Measurements from ENCODE around the gene BCL11A. TPM values are rescaled to one million over a fixed set of nuclear protein-coding genes. Genes with fewer than 3 reads are reported as not detected.

BCL11A gene
- total RNA-seq, 3 donors from 2014 or later (not counting 1 experiment from before 2014, with no cell fraction given), result 2.6 to 3.5 (median 3.0) TPM

DNA sequence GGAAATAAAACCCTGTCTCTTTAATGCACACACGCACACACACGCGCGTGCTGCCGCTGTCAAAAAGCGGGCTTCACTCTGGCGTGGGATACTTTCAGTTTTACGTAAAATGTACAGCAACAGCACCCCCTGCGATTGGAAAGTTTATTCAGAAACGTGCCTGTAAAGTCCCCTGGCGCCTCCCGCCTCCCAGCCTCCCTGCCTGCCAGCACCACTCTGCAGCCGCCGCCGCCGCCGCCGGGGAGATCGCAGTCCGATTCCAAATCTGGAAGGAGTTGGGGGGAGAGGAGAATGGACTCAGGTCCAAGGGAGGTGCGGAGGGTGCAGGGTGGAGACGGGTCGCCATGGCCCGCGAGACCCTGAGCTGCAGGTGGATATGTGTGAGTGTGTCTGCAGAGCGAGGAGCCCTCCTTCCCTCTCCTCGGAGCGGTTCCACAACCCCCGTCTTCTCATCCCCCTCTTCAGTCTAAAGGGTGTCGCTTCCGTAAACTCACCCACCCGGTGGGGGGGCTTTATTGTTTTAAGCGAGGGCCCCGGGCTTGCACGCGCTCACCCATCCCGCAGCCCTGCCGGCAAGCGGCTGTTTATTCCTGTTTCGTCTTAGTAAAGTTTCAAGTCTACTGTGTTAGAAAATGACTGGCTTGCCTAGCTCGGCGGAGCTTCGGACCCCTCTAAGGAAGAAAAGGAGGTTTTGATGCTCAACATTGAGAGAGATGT lies 1.8 kb upstream of the BCL11A start:
- Histone ChIP-seq H3K27me3 (ENCODE audit: control insufficient read depth, insufficient read depth, low read length) (peaks cover 63% of the 10 kb centered on the region), H3K27ac (ENCODE audit: low read length) (peak overlapping the region; percentile 73), H3K9me3 (ENCODE audit: control insufficient read depth, insufficient read depth, low read length) (no peaks in the 10 kb centered on the region), H3K4me1 (ENCODE audit: control insufficient read depth, insufficient read depth, low read length) (peaks cover 61% of the 10 kb centered on the region), H3K36me3 (ENCODE audit: control insufficient read depth, insufficient read depth, low read length) (no peaks in the 10 kb centered on the region), H3K4me3 (ENCODE audit: low read length) (peak overlapping the region; percentile 85)
- H3K27me3 Mint-ChIP-seq (ENCODE audit: low read depth in 2 of 2), result peaks cover 44 to 50% of the 10 kb centered on the region in 2 donors
- H3K27ac Mint-ChIP-seq, result peak overlapping the region; percentile 24 to 79
- DNase-seq (peak; percentile 49 to 81), ATAC-seq (peak; percentile 66 to 70 (median 68))
- intact Hi-C loops (cut with micrococcal nuclease), result no loop called here
- peak overlapping the region; percentile 94 for H3K4me3 Mint-ChIP-seq
- H3K9me3 Mint-ChIP-seq, result no peaks in the 10 kb centered on the region
- WGBS (ENCODE audit: insufficient coverage), result under 1% methylated on average over 38 of the region's 43 CpGs
- TF ChIP-seq, protein P1, sequence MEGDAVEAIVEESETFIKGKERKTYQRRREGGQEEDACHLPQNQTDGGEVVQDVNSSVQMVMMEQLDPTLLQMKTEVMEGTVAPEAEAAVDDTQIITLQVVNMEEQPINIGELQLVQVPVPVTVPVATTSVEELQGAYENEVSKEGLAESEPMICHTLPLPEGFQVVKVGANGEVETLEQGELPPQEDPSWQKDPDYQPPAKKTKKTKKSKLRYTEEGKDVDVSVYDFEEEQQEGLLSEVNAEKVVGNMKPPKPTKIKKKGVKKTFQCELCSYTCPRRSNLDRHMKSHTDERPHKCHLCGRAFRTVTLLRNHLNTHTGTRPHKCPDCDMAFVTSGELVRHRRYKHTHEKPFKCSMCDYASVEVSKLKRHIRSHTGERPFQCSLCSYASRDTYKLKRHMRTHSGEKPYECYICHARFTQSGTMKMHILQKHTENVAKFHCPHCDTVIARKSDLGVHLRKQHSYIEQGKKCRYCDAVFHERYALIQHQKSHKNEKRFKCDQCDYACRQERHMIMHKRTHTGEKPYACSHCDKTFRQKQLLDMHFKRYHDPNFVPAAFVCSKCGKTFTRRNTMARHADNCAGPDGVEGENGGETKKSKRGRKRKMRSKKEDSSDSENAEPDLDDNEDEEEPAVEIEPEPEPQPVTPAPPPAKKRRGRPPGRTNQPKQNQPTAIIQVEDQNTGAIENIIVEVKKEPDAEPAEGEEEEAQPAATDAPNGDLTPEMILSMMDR (IDR thresholded peaks at IDR 0.05), result peak; percentile 25
- H3K36me3 Mint-ChIP-seq, result no peaks in the 10 kb centered on the region
- peaks cover 25 to 51% of the 10 kb centered on the region in 2 donors for H3K4me1 Mint-ChIP-seq

DNA sequence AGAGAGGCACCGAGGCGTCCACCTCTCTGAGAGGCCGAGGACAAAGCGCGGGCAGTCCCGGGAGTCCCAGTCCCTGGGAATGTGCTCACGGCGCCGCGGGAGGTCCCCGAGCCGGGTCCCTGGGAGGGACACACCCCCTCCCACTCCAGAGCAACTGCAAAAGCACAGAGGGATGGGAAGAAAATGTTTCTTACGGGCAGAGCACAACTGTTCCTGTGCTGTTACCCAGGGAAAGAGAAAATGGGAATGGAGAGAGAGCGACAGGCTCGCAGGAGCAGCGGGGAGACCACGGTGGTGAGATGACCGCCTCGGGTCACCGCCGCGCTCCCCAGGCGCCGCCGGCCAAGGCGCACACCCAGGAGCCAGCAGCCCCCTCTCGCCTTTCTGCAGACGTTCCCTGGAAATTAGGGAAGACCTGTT lies 1.2 kb upstream of the BCL11A start:
- TF ChIP-seq, protein P1 (IDR thresholded peaks at IDR 0.05), result no peak
- ATAC-seq, result peak in 2 of 3 donors; percentile 3 to 7
- DNase-seq, result no peak
- Histone ChIP-seq H3K27ac (ENCODE audit: low read length) (peak overlapping the region; percentile 73), H3K27me3 (ENCODE audit: control insufficient read depth, insufficient read depth, low read length) (peaks cover 64% of the 10 kb centered on the region), H3K36me3 (ENCODE audit: control insufficient read depth, insufficient read depth, low read length) (no peaks in the 10 kb centered on the region), H3K9me3 (ENCODE audit: control insufficient read depth, insufficient read depth, low read length) (no peaks in the 10 kb centered on the region), H3K4me3 (ENCODE audit: low read length) (peak overlapping the region; percentile 85), H3K4me1 (ENCODE audit: control insufficient read depth, insufficient read depth, low read length) (peaks cover 65% of the 10 kb centered on the region)
- peaks cover 29 to 56% of the 10 kb centered on the region in 2 donors for H3K4me1 Mint-ChIP-seq
- no peaks in the 10 kb centered on the region for H3K9me3 Mint-ChIP-seq
- intact Hi-C loops (cut with micrococcal nuclease), result no loop called here
- peaks cover 39 to 52% of the 10 kb centered on the region in 2 donors for H3K27me3 Mint-ChIP-seq (ENCODE audit: low read depth in 2 of 2)
- peak overlapping the region; percentile 94 for H3K4me3 Mint-ChIP-seq
- peak overlapping the region in 1 of 2 donors; percentile 79 for H3K27ac Mint-ChIP-seq
- WGBS (ENCODE audit: insufficient coverage), result under 1% methylated on average over 26 of the region's 28 CpGs
- no peaks in the 10 kb centered on the region for H3K36me3 Mint-ChIP-seq

DNA sequence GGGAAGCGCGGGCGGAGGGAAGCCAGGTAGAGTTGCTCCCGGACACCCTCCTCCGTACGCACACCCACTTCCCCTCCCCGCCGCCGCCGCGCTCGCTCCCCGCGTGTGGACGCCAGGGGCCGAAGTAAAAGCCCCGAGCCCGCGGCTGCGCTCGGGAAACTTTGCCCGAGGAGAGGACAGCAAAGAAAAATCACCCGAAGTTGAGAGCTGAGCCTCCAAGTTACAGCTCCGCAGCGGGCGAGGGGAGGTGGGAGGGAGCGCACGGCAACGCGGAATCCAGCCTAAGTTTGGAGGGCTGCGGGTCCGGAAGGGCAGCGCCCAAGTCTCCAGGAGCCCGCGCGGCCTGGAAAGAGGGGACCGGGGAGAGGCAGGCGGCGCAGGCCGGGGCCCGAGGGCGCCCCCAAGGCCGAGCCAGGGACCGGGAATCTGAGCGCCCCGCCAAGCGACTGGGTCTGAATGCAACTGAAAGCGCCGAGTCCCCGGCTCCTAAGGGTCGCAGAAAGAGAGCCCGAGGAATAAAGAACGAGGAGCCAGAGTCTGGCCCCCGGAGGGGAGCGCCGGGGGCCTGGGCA lies 706 bp upstream of the BCL11A start:
- H3K27ac Mint-ChIP-seq, result peak overlapping the region in 1 of 2 donors; percentile 79
- peaks cover 36 to 49% of the 10 kb centered on the region in 2 donors for H3K27me3 Mint-ChIP-seq (ENCODE audit: low read depth in 2 of 2)
- Histone ChIP-seq H3K4me1 (ENCODE audit: control insufficient read depth, insufficient read depth, low read length) (peaks cover 70% of the 10 kb centered on the region), H3K4me3 (ENCODE audit: low read length) (peak overlapping the region; percentile 85), H3K36me3 (ENCODE audit: control insufficient read depth, insufficient read depth, low read length) (no peaks in the 10 kb centered on the region), H3K27me3 (ENCODE audit: control insufficient read depth, insufficient read depth, low read length) (peaks cover 67% of the 10 kb centered on the region), H3K27ac (ENCODE audit: low read length) (peak overlapping the region; percentile 73), H3K9me3 (ENCODE audit: control insufficient read depth, insufficient read depth, low read length) (no peaks in the 10 kb centered on the region)
- under 1% methylated on average over 56 of the region's 56 CpGs for WGBS (ENCODE audit: insufficient coverage)
- peak; percentile 21 to 48 for DNase-seq
- peaks cover 31 to 61% of the 10 kb centered on the region in 2 donors for H3K4me1 Mint-ChIP-seq
- peak in 1 of 3 donors; percentile 36 for ATAC-seq
- TF ChIP-seq, protein P1 (IDR thresholded peaks at IDR 0.05), result no peak
- no peaks in the 10 kb centered on the region for H3K9me3 Mint-ChIP-seq
- intact Hi-C loops (cut with micrococcal nuclease), result no loop called here
- H3K4me3 Mint-ChIP-seq, result peak overlapping the region; percentile 94
- no peaks in the 10 kb centered on the region for H3K36me3 Mint-ChIP-seq
